Caco-2 (cell line): Measurements from ENCODE around the gene ZNRF1. TPM values are rescaled to one million over a fixed set of nuclear protein-coding genes. Genes with fewer than 3 reads are reported as not detected.
A peak's percentile ranks its signal among the peaks of the same experiment; 100 is the strongest.

Experiments
- BruUV-seq: library from RNA; stranded (reverse); fragments of 400-500 nt; replicated peaks from 2 replicates; lab custom pipeline; 2021; lab: Mats Ljungman, UMichigan
- CTCF ChIA-PET: fragments of 300-600 bp; sonication (Branson Sonifier 250); formaldehyde crosslinking; loops from one replicate; lab custom pipeline; 2022; ENCODE audit warnings: antibody characterized with exemption; lab: Charles Lee
- POLR2A ChIA-PET: fragments of 300-600 bp; sonication (Branson Sonifier 250); formaldehyde crosslinking; loops from one replicate; lab custom pipeline; 2022; ENCODE audit warnings: antibody characterized with exemption; lab: Charles Lee
- DNase-seq, 2 experiments: peaks; one replicate each; pipeline versions ENCODE4 v3.0.0 to v3.0.0-alpha.2; 2020 to 2022
- H3K27me3 ChIP-seq: replicated peaks from 2 replicates; pipeline ENCODE4 v1.6.0; 2011; ENCODE audit warnings: low read length; ENCODE audit not compliant: control insufficient read depth, insufficient read depth
- H3K36me3 ChIP-seq: 2 replicates; pipeline ENCODE4 v1.5.1; 2011; ENCODE audit warnings: low read length; ENCODE audit not compliant: control insufficient read depth, insufficient read depth
- H3K4me1 ChIP-seq: fragments of 250-450 bp; sonication (Bioruptor Pico); 2 replicates; pipeline ENCODE4 v1.5.1; 2020; ENCODE audit warnings: mild to moderate bottlenecking
- H3K4me3 ChIP-seq: 2 replicates; pipeline ENCODE4 v1.5.1; 2011; ENCODE audit warnings: low read depth, mild to moderate bottlenecking, control low read depth, low read length
- H3K9me3 ChIP-seq: fragments of 250-450 bp; sonication (Bioruptor Pico); 2 replicates; pipeline ENCODE4 v1.5.1; 2020; ENCODE audit warnings: mild to moderate bottlenecking, moderate library complexity
- H3K27ac Mint-ChIP-seq: one replicate; pipeline ENCODE4 v1.8.0; 2022; ENCODE audit warnings: mixed read lengths; ENCODE audit not compliant: unreplicated experiment
- H3K27me3 Mint-ChIP-seq: one replicate; pipeline ENCODE4 v1.8.0; 2022; ENCODE audit warnings: mixed read lengths; ENCODE audit not compliant: insufficient read depth, unreplicated experiment
- H3K36me3 Mint-ChIP-seq: one replicate; pipeline ENCODE4 v1.8.0; 2022; ENCODE audit warnings: mild to moderate bottlenecking, mixed read lengths; ENCODE audit not compliant: insufficient read depth, unreplicated experiment
- H3K4me1 Mint-ChIP-seq: one replicate; pipeline ENCODE4 v1.8.0; 2022; ENCODE audit warnings: low read depth, mixed read lengths; ENCODE audit not compliant: unreplicated experiment
- H3K4me3 Mint-ChIP-seq: one replicate; pipeline ENCODE4 v1.8.0; 2022; ENCODE audit warnings: mild to moderate bottlenecking, moderate library complexity, mixed read lengths; ENCODE audit not compliant: unreplicated experiment
- H3K9me3 Mint-ChIP-seq: one replicate; pipeline ENCODE4 v1.8.0; 2022; ENCODE audit warnings: mixed read lengths; ENCODE audit not compliant: unreplicated experiment
- CTCF ChIP-seq, 2 experiments: fragments of 200-600 bp in 1 of 2; IDR thresholded peaks; 1 replicate in 1 of 2; 2 replicates in 1 of 2; pipeline versions ENCODE4 v1.5.1 to v1.8.0; 2011 to 2022; ENCODE audit warnings: antibody characterized with exemption in 1 of 2, control low read depth in 1 of 2, inconsistent platforms in 1 of 2, low read depth in 1 of 2, low read length in 1 of 2, mild to moderate bottlenecking in 1 of 2, moderate library complexity in 1 of 2; ENCODE audit not compliant: insufficient read depth in 1 of 2, severe bottlenecking in 1 of 2, unreplicated experiment in 1 of 2
- intact Hi-C: fragments of 100-400 bp; cut with micrococcal nuclease; formaldehyde crosslinking; loops from one replicate; pipeline ENCODE4 v1.10.0; 2022; ENCODE audit not compliant: unreplicated experiment
- total RNA-seq: library from RNA; stranded (reverse); gene quantifications from 2 replicates; pipeline ENCODE4 v1.2.3, GENCODE V29; 2022

The ZNRF1 gene
- total RNA-seq, 1 experiment from 2014 or later = 68.6 TPM

- intact Hi-C loops = loop anchor here (1.0 to 2.0 kb wide), 4 partner anchors 15 to 175 kb away; no protein-coding TSS in a partner anchor
- Mint-ChIP-seq H3K4me1 (peaks cover 39% of the 10 kb centered on the region), H3K4me3 (no peak overlapping the region), H3K27me3 (no peaks in the 10 kb centered on the region), H3K9me3 (no peaks in the 10 kb centered on the region), H3K36me3 (peaks cover 61% of the 10 kb centered on the region), H3K27ac (peak overlapping the region; percentile 84)
- Histone ChIP-seq H3K36me3 (0 out of 2 replicates have a peak, but pooled peaks cover 1% of the 10 kb centered on the region), H3K27me3 (no peaks in the 10 kb centered on the region), H3K4me3 (no peak overlapping the region), H3K9me3 (no peaks in the 10 kb centered on the region), H3K4me1 (peaks cover 25% of the 10 kb centered on the region)
- BruUV-seq = no TSS peak
- TF ChIP-seq CTCF (IDR thresholded peaks at IDR 0.05; ENCODE audit: insufficient read depth in 1 of 2, low read depth in 1 of 2, low read length in 1 of 2, severe bottlenecking in 1 of 2, unreplicated experiment in 1 of 2) = peak in 1 of 2 experiments; percentile 0
- no peak for DNase-seq
- POLR2A ChIA-PET = no interaction called here
- CTCF ChIA-PET = interaction anchor here (0.6 to 3.9 kb wide), 10 partner anchors 8 to 401 kb away, joined by 3 to 112 read pairs (median 9); partner anchors contain the start of gene ZNRF1
These were observed 113.3 kb downstream of the ZNRF1 start for GRCh38 chr16:75111961-75112733.

- H3K27me3 Mint-ChIP-seq = no peaks in the 10 kb centered on the region
- Histone ChIP-seq H3K9me3 (no peaks in the 10 kb centered on the region), H3K36me3 (0 out of 2 replicates have a peak, but pooled peaks cover 1% of the 10 kb centered on the region), H3K4me3 (no peak overlapping the region), H3K27me3 (no peaks in the 10 kb centered on the region), H3K4me1 (peaks cover 33% of the 10 kb centered on the region)
- TF ChIP-seq CTCF (IDR thresholded peaks at IDR 0.05; ENCODE audit: insufficient read depth in 1 of 2, low read depth in 1 of 2, low read length in 1 of 2, severe bottlenecking in 1 of 2, unreplicated experiment in 1 of 2) = no peak
- no peak for DNase-seq
- H3K9me3 Mint-ChIP-seq = no peaks in the 10 kb centered on the region
- H3K4me3 Mint-ChIP-seq = no peak overlapping the region
- ChIA-PET CTCF (interaction anchor here (0.6 kb wide), 1 partner anchor 9 kb away, joined by 3 read pairs; no protein-coding TSS in a partner anchor), POLR2A (no interaction called here)
- no TSS peak for BruUV-seq
- peak overlapping the region; percentile 82 for H3K27ac Mint-ChIP-seq
- intact Hi-C loops = no loop called here
- peaks cover 56% of the 10 kb centered on the region for H3K36me3 Mint-ChIP-seq
- H3K4me1 Mint-ChIP-seq = peaks cover 39% of the 10 kb centered on the region
These were observed 114.1 kb downstream of the ZNRF1 start for GRCh38 chr16:75112734-75113491.

- no peak overlapping the region for H3K4me3 Mint-ChIP-seq
- no peak overlapping the region for H3K4me3 ChIP-seq
- no peaks in the 10 kb centered on the region for H3K9me3 Mint-ChIP-seq
- peaks cover 53% of the 10 kb centered on the region for H3K36me3 Mint-ChIP-seq
- peaks cover 37% of the 10 kb centered on the region for H3K4me1 Mint-ChIP-seq
- peak overlapping the region; percentile 82 for H3K27ac Mint-ChIP-seq
- ChIA-PET POLR2A (no interaction called here), CTCF (interaction anchor here (0.6 kb wide), 1 partner anchor 10 kb away, joined by 3 read pairs; no protein-coding TSS in a partner anchor)
- H3K36me3 ChIP-seq = peaks cover 1% of the 10 kb centered on the region; the same call in 1 of the 2 replicates
- no peaks in the 10 kb centered on the region for H3K27me3 ChIP-seq
- peaks cover 40% of the 10 kb centered on the region for H3K4me1 ChIP-seq
- no peaks in the 10 kb centered on the region for H3K27me3 Mint-ChIP-seq
- H3K9me3 ChIP-seq = no peaks in the 10 kb centered on the region
- no peak for DNase-seq
- BruUV-seq = no TSS peak
- TF ChIP-seq CTCF (IDR thresholded peaks at IDR 0.05; ENCODE audit: insufficient read depth in 1 of 2, low read depth in 1 of 2, low read length in 1 of 2, severe bottlenecking in 1 of 2, unreplicated experiment in 1 of 2) = no peak
- intact Hi-C loops = no loop called here
These were observed 114.8 kb downstream of the ZNRF1 start for GRCh38 chr16:75113541-75114121.
